Measurements from ENCODE around the gene FYB1.

GRCh38 chr5:39068099-39068498 is 151.3 kb downstream of the FYB1 start:
- no peak for TF ChIP-seq CTCF (IDR thresholded peaks at IDR 0.05)
- TF ChIP-seq POLR2A (IDR thresholded peaks at IDR 0.05), result no peak

All from heart left ventricle (tissue), 13 donors.